Measurements from ENCODE around the gene CST9L. TPM values are rescaled to one million over a fixed set of nuclear protein-coding genes. Genes with fewer than 3 reads are reported as not detected.

Gene CST9L
- total and polyA plus RNA-seq, 2 donors from 2014 or later: not detected

DNA sequence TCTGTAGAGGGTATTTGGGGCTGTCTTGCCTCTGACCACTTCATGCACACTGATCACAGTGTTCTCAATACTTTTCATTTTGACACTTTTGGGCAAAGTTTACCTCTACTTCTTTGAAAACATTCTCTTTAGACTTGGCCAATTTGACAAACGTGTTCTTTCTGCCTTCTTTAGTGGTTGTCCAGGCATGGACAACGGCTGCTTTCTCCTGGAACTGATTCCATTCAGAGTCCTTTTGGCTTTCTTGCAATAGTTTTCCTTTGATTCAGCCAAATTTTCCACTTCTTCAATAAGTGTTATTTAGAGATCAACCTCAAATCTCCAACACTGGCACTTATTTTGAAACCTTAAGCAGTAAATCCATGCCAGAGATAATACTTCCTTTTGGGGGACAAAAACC, 44.1 kb upstream of the CST9L start:
- intact Hi-C loops (cut with DNase I): no loop called here
- Histone ChIP-seq H3K27ac (ENCODE audit: low read depth in 2 of 2, low read length in 2 of 2) (no peak overlapping the region), H3K4me3 (ENCODE audit: low read length in 3 of 3) (no peak overlapping the region), H3K27me3 (ENCODE audit: control insufficient read depth, insufficient read depth, low read length) (no peaks in the 10 kb centered on the region), H3K9me3 (ENCODE audit: control insufficient read depth in 2 of 3, insufficient read depth in 1 of 3, low read length in 3 of 3) (no peaks in the 10 kb centered on the region), H3K4me1 (ENCODE audit: control insufficient read depth in 2 of 3, insufficient read depth in 2 of 3, low read depth in 1 of 3, low read length in 3 of 3) (no peaks in the 10 kb centered on the region), H3K36me3 (ENCODE audit: control insufficient read depth in 2 of 3, insufficient read depth in 3 of 3, low read length in 3 of 3) (no peaks in the 10 kb centered on the region), H3K9ac (ENCODE audit: low read length in 3 of 3) (no peak overlapping the region)
- FAIRE-seq: no peak
- TF ChIP-seq, protein P1, sequence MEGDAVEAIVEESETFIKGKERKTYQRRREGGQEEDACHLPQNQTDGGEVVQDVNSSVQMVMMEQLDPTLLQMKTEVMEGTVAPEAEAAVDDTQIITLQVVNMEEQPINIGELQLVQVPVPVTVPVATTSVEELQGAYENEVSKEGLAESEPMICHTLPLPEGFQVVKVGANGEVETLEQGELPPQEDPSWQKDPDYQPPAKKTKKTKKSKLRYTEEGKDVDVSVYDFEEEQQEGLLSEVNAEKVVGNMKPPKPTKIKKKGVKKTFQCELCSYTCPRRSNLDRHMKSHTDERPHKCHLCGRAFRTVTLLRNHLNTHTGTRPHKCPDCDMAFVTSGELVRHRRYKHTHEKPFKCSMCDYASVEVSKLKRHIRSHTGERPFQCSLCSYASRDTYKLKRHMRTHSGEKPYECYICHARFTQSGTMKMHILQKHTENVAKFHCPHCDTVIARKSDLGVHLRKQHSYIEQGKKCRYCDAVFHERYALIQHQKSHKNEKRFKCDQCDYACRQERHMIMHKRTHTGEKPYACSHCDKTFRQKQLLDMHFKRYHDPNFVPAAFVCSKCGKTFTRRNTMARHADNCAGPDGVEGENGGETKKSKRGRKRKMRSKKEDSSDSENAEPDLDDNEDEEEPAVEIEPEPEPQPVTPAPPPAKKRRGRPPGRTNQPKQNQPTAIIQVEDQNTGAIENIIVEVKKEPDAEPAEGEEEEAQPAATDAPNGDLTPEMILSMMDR (IDR thresholded peaks at IDR 0.05; ENCODE audit: borderline replicate concordance, extremely low read depth, insufficient read depth): no peak
- no peak for DNase-seq

DNA sequence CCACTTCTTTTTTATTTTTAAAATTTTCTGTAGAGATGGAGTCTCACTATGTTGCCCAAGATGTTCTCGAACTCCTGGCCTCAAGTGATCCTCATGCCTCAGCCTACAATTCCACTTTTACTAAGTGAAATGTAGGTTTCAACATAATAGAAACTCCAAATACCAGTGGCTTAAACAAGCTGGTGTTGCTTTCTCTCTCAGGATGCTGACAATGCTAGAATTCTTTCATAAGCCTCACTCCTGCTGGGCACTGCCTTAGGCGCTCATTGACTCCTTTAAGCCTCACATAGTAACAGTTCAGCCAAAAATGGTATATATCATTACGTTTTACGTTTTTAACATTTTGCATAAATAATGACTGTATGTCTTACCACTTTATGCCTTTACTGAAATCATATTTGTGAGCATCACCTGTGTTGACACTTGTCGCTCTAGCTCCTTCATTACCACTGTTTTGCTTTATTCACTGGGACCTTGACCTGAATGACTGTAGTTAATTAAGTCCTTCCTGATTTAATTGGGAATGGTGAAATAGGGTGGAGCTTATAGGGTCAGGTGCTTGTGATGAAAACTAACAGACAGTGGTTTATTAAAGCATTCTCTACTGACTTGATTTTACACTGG, 41.3 kb upstream of the CST9L start:
- H3K27ac ChIP-seq (ENCODE audit: low read depth in 2 of 2, low read length in 2 of 2): no peak overlapping the region
- intact Hi-C loops (cut with DNase I): no loop called here
- H3K36me3 ChIP-seq (ENCODE audit: control insufficient read depth in 2 of 3, insufficient read depth in 3 of 3, low read length in 3 of 3): no peaks in the 10 kb centered on the region
- H3K27me3 ChIP-seq (ENCODE audit: control insufficient read depth, insufficient read depth, low read length): no peaks in the 10 kb centered on the region
- no peak for DNase-seq
- H3K9me3 ChIP-seq (ENCODE audit: control insufficient read depth in 2 of 3, insufficient read depth in 1 of 3, low read length in 3 of 3): no peaks in the 10 kb centered on the region
- TF ChIP-seq, protein P1 (IDR thresholded peaks at IDR 0.05; ENCODE audit: borderline replicate concordance, extremely low read depth, insufficient read depth): no peak
- H3K4me3 ChIP-seq (ENCODE audit: low read length in 3 of 3): no peak overlapping the region
- no peak for FAIRE-seq
- no peak overlapping the region for H3K9ac ChIP-seq (ENCODE audit: low read length in 3 of 3)
- no peaks in the 10 kb centered on the region for H3K4me1 ChIP-seq (ENCODE audit: control insufficient read depth in 2 of 3, insufficient read depth in 2 of 3, low read depth in 1 of 3, low read length in 3 of 3)

DNA sequence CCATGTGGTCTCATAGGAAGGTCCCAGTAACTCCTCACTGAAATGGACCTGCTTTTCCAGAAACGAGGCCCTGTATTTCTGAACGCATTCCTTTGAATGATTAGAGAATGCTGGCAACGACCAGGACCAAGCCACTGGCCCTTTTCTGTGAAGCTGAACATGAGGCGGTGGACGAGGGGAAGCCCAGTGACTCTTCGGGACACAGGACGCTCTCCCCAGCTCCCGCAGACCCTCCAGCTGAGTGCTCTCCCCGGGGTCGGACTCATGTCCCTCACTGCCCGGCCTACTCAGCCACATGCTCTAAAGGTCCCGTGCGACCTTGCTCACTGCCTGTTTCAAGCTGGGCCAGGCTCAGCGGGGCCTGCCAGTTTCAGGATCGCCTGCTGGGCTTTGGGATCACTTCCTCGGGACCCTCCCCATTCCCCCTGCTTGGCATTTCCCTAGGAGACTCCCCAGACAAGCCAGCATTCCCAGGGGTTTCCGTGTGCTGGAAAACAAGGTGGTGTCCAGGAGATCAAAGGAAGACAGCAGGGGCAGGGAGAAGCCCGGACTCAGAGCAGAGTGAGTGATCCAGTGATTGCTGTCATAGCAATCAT, 40.1 kb upstream of the CST9L start:
- intact Hi-C loops (cut with DNase I): no loop called here
- no peak overlapping the region for H3K4me3 ChIP-seq (ENCODE audit: low read length in 3 of 3)
- no peaks in the 10 kb centered on the region for H3K9me3 ChIP-seq (ENCODE audit: control insufficient read depth in 2 of 3, insufficient read depth in 1 of 3, low read length in 3 of 3)
- TF ChIP-seq, protein P1 (IDR thresholded peaks at IDR 0.05; ENCODE audit: borderline replicate concordance, extremely low read depth, insufficient read depth): no peak
- H3K4me1 ChIP-seq (ENCODE audit: control insufficient read depth in 2 of 3, insufficient read depth in 2 of 3, low read depth in 1 of 3, low read length in 3 of 3): no peaks in the 10 kb centered on the region
- FAIRE-seq (no peak), DNase-seq (no peak)
- H3K27me3 ChIP-seq (ENCODE audit: control insufficient read depth, insufficient read depth, low read length): no peaks in the 10 kb centered on the region
- no peak overlapping the region for H3K9ac ChIP-seq (ENCODE audit: low read length in 3 of 3)
- no peak overlapping the region for H3K27ac ChIP-seq (ENCODE audit: low read depth in 2 of 2, low read length in 2 of 2)
- no peaks in the 10 kb centered on the region for H3K36me3 ChIP-seq (ENCODE audit: control insufficient read depth in 2 of 3, insufficient read depth in 3 of 3, low read length in 3 of 3)
